SK-N-SH (cell line): ENCODE results near the gene CHCHD6.

Source experiments
- CTCF ChIP-seq: fragments of 200-600 bp; sonication (generic); IDR thresholded peaks from 2 replicates; pipeline ENCODE4 v1.6.1; 2017; ENCODE audit warnings: antibody characterized with exemption, mild to moderate bottlenecking, moderate library complexity
- EP300 ChIP-seq, 2 experiments: IDR thresholded peaks; 2 replicates each; pipeline versions ENCODE4 v1.4.0 to v1.6.1; 2012; ENCODE audit warnings: borderline replicate concordance in 1 of 2, low read depth in 1 of 2, low read length in 1 of 2
- FOSL2 ChIP-seq: IDR thresholded peaks from 2 replicates; pipeline ENCODE4 v1.4.0; 2012; ENCODE audit warnings: low read depth, mild to moderate bottlenecking, moderate library complexity, borderline replicate concordance
- FOXJ3 ChIP-seq: sonication (generic); formaldehyde crosslinking; IDR thresholded peaks from 2 replicates; pipeline ENCODE4 v1.5.1; 2020; ENCODE audit warnings: mild to moderate bottlenecking, missing genetic modification reagents
- MXI1 ChIP-seq: IDR thresholded peaks from 2 replicates; pipeline ENCODE4 v1.6.1; 2012; ENCODE audit warnings: mild to moderate bottlenecking, low read depth, low read length, improper control_type of control experiment
- POLR2AphosphoS5 ChIP-seq: IDR thresholded peaks from 2 replicates; pipeline ENCODE4 v1.6.1; 2012; ENCODE audit warnings: low read depth, low read length
- RAD21 ChIP-seq: IDR thresholded peaks from 2 replicates; pipeline ENCODE4 v1.6.1; 2012; ENCODE audit warnings: mild to moderate bottlenecking, low read length
- REST ChIP-seq: IDR thresholded peaks from 2 replicates; pipeline ENCODE4 v1.6.1; 2012; ENCODE audit warnings: mild to moderate bottlenecking, low read depth, low read length, moderate library complexity
- TAF1 ChIP-seq: IDR thresholded peaks from 2 replicates; pipeline ENCODE4 v1.6.1; 2012; ENCODE audit warnings: low read depth, mild to moderate bottlenecking, low read length, moderate library complexity, borderline replicate concordance
- TF ChIP-seq, protein P1 (sequence below): IDR thresholded peaks from 2 replicates; pipeline ENCODE4; 2012

DNA sequence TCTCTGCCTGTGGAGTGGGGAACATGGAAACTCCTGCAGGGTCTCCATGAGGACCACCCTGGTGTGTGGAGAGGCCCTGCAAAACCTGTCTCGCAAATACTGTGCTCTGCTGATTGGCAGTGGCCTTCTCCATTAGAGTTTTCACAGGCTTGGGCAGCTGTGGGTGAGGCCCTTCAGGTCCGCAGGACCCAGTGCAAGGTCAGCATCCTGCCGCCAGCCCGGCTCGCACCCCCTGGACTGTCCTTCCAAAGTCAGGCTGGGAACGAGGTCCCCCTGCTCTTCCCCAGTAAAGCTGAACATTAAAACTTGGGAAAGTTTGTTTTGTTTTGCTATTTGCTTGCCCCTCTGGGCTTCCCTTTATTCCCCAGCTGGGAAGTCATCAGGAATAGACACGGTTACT is 193.9 kb downstream of the CHCHD6 start:
- no peak for TF ChIP-seq CTCF
- TF ChIP-seq TAF1: no peak
- no peak for TF ChIP-seq POLR2AphosphoS5
- TF ChIP-seq, protein P1, sequence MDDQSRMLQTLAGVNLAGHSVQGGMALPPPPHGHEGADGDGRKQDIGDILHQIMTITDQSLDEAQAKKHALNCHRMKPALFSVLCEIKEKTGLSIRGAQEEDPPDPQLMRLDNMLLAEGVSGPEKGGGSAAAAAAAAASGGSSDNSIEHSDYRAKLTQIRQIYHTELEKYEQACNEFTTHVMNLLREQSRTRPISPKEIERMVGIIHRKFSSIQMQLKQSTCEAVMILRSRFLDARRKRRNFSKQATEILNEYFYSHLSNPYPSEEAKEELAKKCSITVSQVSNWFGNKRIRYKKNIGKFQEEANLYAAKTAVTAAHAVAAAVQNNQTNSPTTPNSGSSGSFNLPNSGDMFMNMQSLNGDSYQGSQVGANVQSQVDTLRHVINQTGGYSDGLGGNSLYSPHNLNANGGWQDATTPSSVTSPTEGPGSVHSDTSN: no peak
- no peak for TF ChIP-seq EP300 (IDR thresholded peaks at IDR 0.05; ENCODE audit: borderline replicate concordance in 1 of 2, low read depth in 1 of 2, low read length in 1 of 2)
- no peak for TF ChIP-seq FOSL2
- no peak for TF ChIP-seq REST
- no peak for TF ChIP-seq RAD21
- TF ChIP-seq FOXJ3: no peak
- TF ChIP-seq MXI1: no peak
